Stimulated activated CD4-positive, alpha-beta T cell treated with anti-CD3 and anti-CD28 coated beads, Interleukin-4, amount 100 ng/mL, for 48 hours (primary cell): ENCODE results near the gene CDC73.
"Not testable (repeated sequence)": the region's sequence is repeated elsewhere in the genome, so short reads cannot be mapped to it uniquely, and the experiment has no call there.

ENCODE experiments used
- DNase-seq, 2 donors: peaks; one replicate each; pipeline ENCODE4 v3.0.0-alpha.2; 2020; ENCODE audit warnings: low read depth in 2 of 2

The CDC73 gene

DNA sequence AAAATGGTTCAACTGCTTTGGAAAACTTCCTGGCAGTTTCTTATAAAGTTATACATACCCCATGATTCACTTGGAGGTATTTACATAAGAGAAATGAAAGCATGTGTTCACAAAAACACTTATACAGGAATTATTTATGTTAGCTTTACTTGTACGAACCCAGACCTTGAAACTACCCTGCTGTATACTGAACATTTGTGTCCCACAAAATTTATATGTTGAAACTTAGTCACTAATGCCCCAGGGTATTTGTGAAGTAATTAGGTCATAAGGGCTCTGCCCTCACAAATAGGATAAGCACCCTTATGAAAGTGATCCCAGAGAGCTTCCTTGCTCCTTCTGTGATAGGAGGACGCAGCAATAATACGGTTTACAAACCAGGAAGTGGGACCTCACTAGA is 107.3 kb downstream of the CDC73 start:
- no peak for DNase-seq

DNA sequence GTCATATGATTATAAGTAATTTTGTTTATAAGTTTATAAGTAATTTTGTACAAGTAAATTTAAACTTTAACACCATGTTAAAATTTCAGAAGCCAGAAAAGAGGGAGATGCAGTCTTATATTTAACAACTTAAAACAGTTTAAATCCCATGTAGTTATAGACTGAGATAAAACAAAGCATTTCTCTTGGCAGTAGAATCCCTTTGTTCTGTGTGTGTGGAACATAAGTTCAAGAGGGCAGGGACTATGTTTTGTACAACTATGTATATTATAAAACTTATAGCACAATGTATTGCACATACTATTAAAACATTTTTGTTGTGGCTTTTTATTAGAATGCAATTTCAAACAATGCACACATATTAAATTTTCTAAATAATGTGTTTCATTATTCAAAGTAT is 109.3 kb downstream of the CDC73 start:
- not testable (repeated sequence) for DNase-seq

DNA sequence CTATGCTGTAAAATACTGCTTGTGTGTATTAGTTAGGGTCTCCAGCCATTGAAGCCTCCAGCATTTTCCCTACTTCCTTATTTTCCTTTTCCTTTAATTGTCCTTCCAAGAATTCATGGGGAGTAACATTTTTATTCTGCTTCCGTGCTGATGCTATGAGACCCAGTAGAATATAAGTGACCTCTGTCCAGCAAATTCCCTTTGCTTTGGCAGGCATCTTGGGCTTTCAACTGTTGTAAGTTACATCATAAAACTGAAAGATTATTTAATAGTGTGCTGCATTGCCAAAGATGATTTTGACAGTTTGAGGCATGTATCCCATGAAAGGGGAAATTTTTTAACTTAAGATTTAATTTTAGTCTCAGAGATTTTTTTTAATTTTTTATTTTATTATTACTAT is 112.7 kb downstream of the CDC73 start:
- DNase-seq = no peak

DNA sequence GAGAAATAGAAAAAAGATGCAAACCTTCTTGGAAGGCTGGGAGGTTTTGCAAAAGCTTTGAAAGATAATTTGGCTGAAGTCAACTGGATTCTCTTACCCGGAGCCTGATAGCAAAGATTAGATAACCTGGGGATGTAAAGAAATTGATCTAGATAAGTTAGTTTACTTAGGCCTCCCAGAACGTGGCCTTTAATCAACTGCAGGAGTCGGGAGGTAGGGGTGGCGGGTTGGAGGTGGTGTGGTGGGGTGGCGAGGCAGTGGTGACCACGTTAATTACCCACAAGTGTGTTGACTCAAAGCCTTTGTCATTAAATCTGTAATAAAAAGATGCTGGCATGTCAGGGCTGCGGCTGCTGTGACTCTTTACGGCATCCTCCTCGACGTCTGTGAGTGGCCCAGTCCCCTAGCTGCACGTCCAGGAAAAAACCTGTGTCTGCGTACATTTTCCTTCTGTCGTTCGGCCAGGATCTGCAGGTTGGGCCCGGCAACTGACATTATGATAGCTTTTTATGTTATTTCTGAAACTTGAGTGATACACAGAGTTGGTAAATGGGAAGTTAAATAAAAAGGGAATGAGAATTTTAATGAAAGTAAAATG is 115.6 kb downstream of the CDC73 start:
- no peak for DNase-seq

DNA sequence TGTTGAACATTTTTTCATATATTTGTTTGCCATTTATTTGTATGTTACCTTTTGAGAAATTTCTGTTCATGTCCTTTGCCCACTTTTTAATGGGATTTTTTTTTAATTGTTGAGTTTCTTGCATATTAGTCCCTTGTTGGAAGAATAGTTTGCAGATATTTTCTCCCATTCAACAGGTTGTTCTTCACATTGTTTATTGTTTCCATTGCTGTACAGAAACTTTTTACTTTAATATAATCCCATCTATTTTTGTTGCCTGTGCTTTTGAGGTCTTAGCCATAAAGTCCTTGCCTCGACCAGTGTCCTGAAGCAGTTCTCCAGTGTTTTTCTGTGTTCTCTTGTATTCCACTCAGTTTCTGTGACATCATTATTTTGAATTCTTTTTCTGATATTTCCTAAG is 118.8 kb downstream of the CDC73 start:
- DNase-seq = no peak

DNA sequence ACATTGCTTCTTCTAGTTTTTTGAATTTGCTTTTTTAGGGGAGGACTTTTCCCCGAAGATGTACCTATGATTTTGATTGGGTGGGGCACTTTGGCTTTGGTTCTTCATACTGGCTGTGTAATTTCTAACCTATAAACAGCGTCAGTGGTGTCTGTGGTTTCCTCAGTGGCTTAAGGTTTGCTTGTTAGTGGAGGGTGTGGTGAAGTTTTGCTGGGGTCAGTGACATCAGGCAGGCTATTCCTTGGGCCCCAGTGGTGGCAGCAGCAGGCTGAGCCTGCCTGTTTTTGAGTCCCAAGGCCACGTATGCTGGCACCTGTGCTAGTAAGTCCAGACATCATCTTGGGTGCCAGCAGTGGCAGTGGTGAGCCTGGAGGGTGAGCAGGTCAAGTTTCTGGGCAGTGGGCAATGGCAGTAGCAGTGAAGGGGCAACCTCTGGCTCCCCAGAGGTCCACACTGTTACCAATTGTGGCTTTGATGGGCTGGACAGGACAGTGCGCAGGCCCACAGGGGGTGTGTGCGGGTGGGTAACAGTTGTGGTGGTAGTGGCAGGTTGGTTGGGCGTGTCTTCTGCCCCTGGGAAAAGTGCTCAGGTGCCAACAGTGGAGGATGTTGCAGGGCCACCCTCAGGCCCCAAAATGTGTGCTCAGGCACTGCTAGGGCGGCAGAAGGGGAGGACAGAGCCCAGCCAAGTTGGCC is 119.4 kb downstream of the CDC73 start:
- no peak for DNase-seq

DNA sequence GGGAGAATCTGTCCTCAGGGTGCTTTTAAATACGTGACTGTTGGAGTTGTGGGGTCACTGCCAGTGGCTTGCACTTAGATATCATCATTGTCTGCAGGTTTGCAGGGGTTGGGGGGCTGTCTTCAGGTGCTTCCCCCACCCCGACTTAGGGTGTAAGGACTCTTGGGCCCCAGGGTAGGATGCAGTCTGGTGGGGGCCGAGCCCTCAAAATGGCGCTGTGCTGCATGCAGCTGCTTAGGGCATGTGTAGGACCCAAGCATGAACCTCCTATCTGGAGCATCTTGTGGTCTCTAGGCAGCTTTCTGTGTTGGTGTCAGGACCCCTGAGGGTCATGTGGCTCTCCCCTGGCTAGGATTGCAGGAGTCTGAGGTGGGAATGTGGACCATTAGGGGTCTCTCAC is 120.2 kb downstream of the CDC73 start:
- no peak for DNase-seq

DNA sequence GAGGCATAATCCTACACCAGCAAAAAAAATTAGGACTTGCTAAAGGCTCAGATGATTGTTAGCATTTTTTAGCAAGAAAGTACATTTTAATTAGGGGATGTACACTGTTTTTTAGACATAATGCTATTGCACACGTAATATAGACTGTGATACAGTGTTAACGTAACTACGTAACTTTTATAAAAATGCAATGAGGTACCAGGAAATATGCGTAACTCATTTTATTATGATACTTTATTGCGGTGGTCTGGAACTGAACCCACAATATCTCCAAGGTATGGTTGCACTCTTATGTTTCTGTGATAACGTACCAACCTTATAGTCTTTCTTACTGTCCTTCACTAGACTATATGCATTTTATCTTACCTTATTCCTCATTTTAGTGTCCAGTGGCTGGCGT is 127.4 kb downstream of the CDC73 start:
- no peak for DNase-seq

DNA sequence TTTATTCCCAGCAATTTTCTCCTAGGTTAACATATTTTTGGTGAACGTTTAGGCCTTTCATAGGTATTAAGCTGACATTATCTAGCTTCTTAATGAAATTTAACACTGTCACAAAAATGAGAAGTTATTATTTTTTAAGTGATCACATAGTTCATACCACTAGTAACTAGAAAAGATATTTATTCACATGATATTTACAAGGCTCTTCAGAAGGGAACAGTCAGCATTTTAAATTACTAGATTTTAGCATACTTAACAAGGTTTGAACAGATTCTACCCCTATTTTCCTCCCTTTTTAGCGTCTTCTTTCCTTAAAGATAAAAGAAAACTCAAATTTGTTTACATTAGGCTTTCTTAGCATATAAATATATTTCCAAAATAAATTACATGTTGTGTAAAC is 130.1 kb downstream of the CDC73 start:
- no peak for DNase-seq

DNA sequence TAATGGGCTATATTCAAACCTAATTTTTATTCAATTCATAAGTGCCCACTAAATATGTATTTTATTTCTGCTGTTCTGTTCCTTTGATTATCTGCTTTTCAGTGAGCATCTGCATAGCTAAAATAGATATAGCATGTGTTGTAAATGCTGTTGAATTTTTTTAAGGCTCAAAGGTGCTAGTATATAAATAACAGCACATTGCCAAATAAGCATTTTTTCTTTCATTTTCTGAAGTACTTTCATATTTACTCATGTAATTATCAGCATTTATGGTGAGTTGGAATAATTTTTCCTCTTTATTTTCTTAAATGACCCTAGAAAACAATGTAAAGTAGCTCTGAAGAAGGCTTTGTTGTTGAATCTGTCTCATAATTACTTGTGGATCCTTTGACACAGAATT is 134.2 kb downstream of the CDC73 start:
- no peak for DNase-seq

DNA sequence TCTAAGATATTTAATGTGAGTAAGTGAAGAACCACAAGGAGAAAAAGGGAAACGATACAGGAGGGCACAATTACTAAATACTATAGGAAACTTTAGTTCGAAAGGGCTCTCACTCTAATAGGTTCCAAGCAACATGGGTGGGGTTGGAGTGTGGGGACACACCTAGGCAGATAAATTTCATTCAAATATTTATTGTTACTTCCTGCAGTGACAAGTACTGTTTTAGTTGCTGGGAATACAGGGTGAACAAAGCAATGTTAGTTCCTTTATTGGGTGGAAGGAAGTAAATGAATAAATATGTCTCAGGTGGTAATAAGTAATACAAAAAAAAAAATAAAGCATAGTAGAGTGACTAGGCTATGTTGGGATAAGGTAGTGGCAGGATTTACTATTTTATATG is 137.8 kb downstream of the CDC73 start:
- no peak for DNase-seq

DNA sequence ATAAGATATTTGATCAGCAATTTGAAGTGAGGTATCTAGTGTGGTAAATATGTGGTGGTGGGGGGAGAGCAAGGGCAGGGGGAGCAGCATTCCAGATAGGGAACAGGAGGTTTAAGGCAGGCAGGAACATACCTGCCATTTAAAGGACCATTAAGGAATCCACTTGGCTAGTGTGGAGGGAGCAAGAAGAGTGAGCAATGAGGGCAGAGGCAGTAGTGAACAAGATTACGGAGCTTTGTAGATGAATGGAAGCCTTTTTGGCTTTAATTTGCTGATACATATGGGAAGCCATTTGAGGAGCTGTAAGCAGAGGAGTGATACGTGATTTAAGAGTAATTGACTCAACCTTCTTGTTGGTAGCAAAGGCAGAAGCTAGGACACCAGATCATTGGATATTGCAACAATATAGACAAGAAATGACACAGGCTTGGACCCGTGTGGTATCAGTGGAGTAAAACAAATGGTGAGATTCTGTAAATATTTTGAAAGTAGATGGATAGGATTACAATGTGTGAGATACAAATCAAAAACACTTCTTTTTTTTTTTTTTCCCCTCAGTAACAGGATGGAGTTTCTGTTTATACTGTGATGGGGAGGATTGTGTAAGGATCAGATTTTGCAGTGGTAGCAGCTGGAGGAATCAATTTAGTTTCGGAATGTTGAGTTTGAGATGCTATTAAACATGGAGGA is 138.4 kb downstream of the CDC73 start:
- no peak for DNase-seq

DNA sequence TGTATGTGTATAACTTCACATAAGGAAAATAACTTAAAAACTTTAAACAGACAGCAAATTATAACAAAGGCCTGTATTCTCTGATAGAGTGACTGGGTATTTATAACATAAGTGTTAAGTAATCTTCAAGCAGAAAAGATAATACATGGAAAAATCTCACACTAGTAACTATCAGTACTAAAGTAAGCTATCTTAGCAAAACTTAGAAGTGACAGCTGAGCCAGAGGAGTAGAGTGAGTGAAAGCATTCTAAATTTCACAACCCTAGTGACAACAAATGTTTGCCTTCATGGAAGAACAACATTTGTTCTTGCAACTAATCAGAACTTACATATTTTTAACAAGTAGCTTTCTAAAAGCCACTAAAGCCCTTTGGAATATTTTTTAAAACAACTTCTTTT is 139.1 kb downstream of the CDC73 start:
- no peak for DNase-seq

DNA sequence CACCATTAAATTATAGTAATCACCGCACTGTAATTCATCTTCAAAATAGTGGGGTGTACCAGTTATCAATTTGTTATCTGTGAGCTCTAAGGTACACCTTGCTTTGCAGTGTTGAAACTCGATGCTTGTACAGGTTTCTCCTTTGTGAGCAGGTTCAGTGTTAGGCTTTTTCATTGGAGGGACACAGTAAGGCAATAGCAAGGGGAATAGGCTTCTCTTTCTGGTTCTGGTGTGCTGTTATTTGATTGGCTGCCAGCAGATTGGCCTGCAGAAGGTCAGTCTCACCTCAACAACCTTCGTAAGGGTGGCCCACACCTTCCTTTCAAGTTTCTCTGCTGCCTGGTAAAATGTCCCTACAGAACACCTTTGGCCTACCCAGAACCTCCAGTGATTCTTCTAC is 140.8 kb downstream of the CDC73 start:
- no peak for DNase-seq

DNA sequence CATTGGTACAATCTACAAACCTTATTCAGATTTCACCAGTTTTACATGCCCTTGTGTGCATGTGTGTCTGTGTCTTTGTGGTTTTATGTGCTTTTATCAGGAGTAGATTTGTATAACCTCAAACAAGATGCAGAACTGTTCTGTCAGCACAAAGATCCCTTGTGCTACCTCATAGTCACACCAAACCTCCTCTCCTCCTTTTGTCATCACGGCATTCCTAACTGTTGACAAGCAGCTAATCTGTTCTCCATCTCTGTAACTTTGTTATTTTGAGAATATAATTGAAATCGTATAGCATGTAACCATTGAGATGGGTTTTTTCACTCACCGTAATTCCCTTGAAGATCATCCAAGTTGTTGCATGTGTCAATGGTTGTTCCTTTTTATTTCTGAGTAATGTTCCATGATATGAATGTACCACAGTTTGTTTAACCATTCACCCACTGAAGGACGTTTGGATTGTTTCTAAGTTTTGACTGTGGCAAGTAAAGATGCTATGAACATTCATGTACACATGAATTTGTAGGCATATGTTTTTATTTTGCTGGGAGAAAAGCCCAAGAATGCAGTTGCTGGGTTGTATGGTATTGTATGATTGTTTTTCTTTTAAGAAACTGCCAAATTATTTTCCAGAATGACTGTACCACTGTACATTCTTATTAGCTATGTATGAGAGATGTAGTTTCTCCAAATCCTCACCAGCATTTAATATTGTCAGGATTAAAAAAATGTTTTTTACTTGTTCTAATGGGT is 142.7 kb downstream of the CDC73 start:
- DNase-seq = no peak

DNA sequence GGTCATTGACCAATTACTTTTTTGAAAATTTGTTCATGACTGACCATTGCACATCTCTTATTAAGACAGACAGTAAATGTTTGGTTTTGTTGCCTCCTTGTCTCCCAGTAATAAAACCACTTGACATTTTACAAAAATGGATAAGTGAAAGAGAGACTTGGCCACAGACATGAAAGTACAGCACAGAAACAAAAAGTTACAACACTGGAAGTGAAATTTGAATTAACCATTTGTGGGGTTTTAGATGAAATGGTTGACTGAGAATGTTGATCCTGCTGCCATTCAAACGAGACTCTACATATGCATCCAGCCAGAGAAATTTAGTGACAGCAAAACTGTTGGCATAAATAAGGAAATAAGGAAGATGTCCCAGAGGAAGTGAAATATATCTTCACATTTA is 143.9 kb downstream of the CDC73 start:
- no peak for DNase-seq

DNA sequence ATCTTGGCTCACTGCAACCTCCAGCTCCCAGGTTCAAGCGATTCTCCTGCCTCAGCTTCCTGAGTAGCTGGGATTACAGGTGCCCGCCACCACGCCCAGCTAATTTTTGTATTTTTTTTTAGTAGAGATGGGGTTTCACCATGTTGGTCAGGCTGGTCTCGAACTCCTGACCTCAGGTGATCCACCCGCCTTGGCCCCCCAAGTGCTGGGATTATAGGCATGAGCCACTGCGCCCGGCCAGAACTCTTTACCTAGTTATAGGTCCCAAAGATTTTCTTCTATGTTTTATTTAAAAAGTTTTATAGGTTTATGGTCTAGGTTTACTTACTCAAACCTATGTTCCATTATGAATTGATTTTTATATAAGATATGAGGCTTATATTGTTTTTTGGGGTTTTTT is 145.0 kb downstream of the CDC73 start:
- not testable (repeated sequence) for DNase-seq

DNA sequence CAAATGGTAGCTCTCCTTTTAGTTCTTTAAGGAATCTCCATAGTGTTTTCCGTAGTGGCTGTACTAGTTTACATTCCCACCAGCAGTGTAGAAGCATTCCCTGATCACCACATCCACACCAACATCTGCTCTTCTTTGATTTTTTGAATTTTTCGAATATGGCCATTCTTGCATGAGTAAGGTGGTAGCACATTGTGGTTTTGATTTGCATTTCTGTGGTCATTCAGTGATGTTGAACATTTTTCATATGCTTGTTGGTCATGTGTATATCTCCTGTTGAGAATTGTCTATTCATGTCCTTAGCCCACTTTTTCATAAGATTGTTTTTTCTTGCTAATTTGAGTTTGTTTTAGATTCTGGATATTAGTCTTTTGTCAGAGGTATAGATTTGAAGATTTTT is 149.2 kb downstream of the CDC73 start:
- DNase-seq = no peak

DNA sequence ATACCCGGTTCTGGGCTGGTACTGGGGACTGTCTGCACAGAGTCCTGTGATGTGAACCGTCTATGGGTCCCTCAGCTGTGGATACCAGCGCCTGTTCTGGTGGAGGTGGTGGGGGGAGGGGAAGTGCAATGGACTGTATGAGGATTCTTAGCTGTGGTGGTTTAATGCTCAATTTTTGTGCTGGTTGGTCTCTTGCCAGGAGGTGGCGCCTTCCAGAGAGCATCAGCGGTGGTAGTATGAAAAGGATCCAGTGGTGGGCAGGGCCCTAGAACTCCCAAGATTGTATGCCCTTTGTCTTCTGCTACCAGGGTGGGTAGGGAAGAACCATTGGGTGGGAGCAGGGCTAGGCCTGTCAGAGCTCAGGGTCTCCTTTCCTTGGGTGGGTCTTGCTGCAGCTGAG is 153.9 kb downstream of the CDC73 start:
- DNase-seq = no peak

DNA sequence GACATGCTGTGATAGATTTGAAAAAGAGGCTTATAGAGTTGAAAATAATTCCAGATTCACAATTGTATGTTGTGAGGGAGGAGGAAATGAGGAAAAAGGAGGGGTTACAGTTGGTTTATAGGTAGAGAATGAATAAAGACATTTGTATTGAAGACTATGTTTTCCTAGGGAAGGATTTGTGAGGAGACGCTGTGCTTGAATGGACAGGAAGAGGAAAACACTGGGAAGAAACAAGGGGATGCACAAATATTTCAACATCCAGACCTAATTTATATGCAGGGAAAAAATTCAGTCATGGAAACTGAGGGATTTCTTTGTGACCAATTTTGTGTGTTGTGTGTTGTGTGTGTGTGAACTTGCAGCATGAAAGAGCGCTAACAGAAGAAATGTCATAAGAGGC is 157.1 kb downstream of the CDC73 start:
- DNase-seq = no peak

DNA sequence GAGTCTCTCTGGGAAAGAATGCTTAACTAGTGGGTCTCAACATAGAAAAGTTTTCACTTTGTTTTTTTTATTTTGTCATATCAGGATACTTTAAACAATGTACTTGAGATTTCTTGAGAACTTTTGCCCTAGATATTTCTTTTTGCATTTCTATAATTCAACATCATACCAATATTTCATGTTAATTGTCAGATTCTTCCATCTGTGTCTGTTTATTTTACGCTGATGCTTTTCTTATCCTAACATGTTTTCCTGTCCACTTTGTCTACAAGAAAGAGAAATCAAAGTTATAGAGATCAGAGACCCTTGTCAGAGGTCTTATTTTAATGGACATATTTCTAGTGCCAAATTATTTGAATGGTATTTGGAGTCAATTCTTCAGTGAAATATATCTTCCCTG is 160.1 kb downstream of the CDC73 start:
- no peak for DNase-seq

DNA sequence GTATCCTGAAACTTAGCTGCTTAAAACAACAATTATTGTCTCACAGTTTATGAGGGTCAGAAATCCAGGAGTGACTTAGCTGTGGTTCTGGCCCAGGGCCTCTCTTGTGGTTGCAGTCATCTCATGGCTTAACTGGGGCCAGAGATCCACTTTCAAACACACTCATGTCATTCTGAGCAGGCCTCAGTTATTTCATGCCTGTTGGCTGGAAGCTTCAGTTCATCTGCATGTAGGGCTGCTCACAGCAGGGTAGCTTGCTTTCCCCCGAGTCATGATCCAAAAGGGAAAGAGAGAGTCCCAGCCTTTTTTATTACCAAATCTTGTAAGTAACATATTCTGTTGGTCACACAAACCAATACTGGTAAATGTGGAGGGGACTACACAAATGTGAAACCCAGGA is 161.2 kb downstream of the CDC73 start:
- no peak for DNase-seq

DNA sequence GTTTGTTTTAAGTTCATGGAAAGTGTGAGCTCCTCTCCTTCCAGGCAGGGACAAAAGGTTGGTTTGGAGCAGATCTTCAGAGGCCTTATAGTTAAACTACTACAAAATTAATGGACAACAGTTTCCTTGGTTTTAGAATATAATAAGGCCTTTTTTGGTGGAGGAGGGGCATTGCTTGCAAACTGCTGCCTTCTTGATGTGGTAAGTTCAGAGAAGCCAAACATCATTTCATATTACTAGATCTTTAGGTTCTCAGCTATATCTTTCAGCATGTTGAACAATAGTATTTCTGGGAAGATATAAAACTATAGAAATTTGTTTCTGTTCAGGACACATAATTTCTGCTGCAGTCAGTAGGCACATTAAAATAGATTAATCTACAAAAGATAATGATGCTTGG is 162.4 kb downstream of the CDC73 start:
- no peak for DNase-seq
